Fibroblast of the aortic adventitia (primary cell): ENCODE data around the gene WDPCP. TPM values are rescaled to one million over a fixed set of nuclear protein-coding genes. Genes with fewer than 3 reads are reported as not detected.
"Not testable (repeated sequence)": the region's sequence is repeated elsewhere in the genome, so short reads cannot be mapped to it uniquely, and the experiment has no call there.

ENCODE experiments used
- DNase-seq: peaks from one replicate; pipeline ENCODE4 v3.0.0-alpha.2; 2010; ENCODE audit warnings: low read depth
- H3K4me3 ChIP-seq: 2 replicates; pipeline ENCODE4 v1.5.1; 2011; ENCODE audit warnings: low read depth, mild to moderate bottlenecking, control low read depth, low read length, moderate library complexity
- CTCF ChIP-seq: IDR thresholded peaks from 2 replicates; pipeline ENCODE4 v1.5.1; 2011; ENCODE audit warnings: mild to moderate bottlenecking, low read length, control low read depth, inconsistent platforms; ENCODE audit not compliant: insufficient read depth
- total RNA-seq: library from RNA; depleted of rRNA; stranded (reverse); fragments of >200 nt; gene quantifications from 2 replicates; pipeline ENCODE4 v1.2.3, GENCODE V29; 2012; ENCODE audit warnings: low replicate concordance

Gene WDPCP
- 12.4 and 34.2 TPM in 2 replicates for total RNA-seq

- TF ChIP-seq CTCF, result no peak
- DNase-seq, result peak; percentile 100
- H3K4me3 ChIP-seq, result peak within 1 kb of the TSS; percentile 97
Measured at GRCh38 chr2:63588385-63589147, at the start of gene WDPCP, which contains the start of gene MDH1. WDPCP (minus strand) TSS chr2:63588477; CDS start chr2:63588271, 206 bp downstream. MDH1 (plus strand) TSS chr2:63588963; CDS start chr2:63589044, 81 bp downstream.

- no peak for TF ChIP-seq CTCF
- DNase-seq, result no peak
- H3K4me3 ChIP-seq, result no peak overlapping the region
Measured at GRCh38 chr2:63632382-63632781, 44.1 kb upstream of the WDPCP start.

- H3K4me3 ChIP-seq, result no peak overlapping the region
- DNase-seq, result no peak
- no peak for TF ChIP-seq CTCF
Measured at GRCh38 chr2:63631501-63631900, 43.2 kb upstream of the WDPCP start.

- DNase-seq, result no peak
- no peak overlapping the region for H3K4me3 ChIP-seq
- no peak for TF ChIP-seq CTCF
Measured at GRCh38 chr2:63628403-63628942, 40.2 kb upstream of the WDPCP start.

GRCh38 chr2:63627866-63628265, 39.6 kb upstream of the WDPCP start:
- DNase-seq, result no peak
- H3K4me3 ChIP-seq, result no peak overlapping the region
- no peak for TF ChIP-seq CTCF

- H3K4me3 ChIP-seq, DNase-seq: not testable (repeated sequence)
Measured at GRCh38 chr2:63623763-63624162, 35.5 kb upstream of the WDPCP start.

- no peak for DNase-seq
Measured at GRCh38 chr2:63622751-63623150, 34.5 kb upstream of the WDPCP start.

More at GRCh38 chr2:63622751-63623150, 34.5 kb upstream of the WDPCP start:
- TF ChIP-seq CTCF, result no peak
- H3K4me3 ChIP-seq, result no peak overlapping the region
